Dermis blood vessel endothelial cell (primary cell): ENCODE measurements around the gene PRMT3. TPM values are rescaled to one million over a fixed set of nuclear protein-coding genes. Genes with fewer than 3 reads are reported as not detected.
"Not testable (repeated sequence)": the region's sequence is repeated elsewhere in the genome, so short reads cannot be mapped to it uniquely, and the experiment has no call there.

Experiments
- DNase-seq: peaks from one replicate; pipeline ENCODE4 v3.0.0; 2010
- total RNA-seq: library from RNA; depleted of rRNA; stranded (reverse); fragments of >200 nt; gene quantifications from 2 replicates; pipeline ENCODE4 v1.2.3, GENCODE V29; 2014

Gene PRMT3
- total RNA-seq, 1 donor from 2014 or later, result 11.7 TPM

DNA sequence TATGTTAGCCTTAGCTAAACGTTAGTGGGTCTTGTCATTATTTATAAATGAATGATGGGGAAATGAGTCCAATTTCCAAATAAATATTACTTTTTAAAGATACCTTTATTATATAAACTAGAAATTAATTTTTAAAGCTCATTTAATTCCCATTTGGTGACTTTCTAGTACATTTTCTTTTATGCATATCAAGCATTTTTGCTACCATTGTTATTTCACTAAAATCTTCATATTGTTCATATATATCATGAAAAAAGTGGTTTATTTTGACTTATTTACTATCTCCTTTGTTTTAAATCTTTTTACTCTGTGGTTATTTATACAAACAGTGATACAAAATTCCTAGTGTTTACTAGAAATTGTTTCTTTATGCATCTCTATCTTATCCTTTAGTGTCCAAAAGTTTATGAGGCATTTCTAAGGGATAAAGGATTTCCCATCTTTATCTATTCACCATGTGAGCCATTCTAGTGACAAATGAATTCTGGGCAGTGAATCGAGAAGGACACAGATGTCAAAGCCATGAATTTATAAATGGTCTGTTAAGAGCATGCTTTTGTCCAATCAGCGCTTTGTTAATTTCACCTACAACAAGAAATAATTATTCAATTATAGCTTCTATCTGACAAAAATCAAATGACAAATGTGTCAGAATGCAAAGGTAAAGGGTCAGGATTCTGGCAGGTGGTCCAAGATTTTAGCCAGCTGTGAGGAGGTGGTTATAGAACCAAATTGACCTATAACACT, 70.6 kb downstream of the PRMT3 start:
- no peak for DNase-seq

DNA sequence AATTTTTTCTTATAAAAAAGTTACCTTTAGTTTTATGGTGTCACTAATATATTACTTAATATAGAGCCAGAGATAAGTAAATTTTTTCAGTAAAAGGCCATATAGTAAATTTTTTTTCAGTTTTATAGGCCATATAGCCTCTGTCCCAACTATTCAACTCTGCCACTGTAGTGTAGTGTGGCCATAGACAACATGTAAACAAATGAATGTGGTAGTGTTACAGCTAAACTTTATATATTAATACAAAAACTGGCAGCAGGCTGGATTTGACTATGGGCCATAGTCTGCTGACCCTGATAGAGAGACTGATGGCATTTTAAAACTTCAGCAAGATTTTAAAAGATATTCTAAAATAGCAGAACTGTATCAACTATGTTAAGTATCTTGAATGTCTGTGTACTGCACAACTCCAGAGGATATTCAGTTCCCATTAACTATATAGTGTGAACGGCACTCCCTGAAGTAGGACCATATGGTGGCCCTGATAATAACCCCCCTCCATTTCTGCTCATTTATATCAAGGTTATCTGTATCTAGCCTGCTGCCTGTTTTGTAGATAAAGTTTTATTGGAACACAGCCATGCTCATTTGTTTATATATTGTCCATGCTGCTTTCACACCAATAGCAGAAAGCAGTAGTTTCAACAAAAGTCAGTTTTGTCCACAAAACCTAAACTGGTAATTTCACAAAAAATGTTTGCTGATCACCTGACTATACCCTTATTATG, 71.6 kb downstream of the PRMT3 start:
- no peak for DNase-seq

DNA sequence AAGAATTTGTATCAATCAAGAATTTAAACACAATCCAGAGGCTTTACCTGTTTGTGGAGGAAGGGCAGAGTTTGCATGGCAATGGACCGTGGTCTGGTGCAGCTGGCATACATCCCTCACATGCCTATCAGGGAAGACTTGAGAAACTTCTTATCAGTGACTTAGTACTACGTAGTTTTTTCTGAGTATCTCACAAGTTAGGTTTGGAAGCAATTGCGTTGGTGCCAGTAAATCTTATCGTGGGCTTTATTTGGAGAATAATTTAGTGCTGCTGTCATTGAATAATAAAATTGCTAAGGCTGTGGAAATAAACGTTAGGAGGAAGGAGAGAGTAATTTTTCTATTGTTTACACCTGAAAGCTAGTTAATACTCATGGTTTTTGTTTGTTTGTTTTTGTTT, 72.3 kb downstream of the PRMT3 start:
- DNase-seq, result no peak

DNA sequence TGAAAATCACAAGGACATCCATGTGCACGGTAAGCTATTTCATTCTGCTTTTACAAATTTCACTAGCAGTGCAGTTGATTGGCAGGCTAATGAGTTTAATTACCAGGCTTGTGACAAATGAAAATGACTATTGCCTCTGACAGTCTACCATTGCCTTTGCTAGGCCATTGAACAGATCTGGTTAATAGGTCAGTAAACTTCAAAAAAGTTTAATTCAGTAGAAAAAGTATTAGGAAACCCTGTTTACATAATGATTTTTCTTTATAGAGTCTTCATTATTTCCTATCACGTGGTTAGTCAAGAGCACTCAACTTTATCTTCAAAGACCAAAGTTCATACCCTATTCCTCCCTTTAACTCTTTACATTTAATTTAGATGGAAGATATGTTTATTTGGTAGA, 77.0 kb downstream of the PRMT3 start:
- no peak for DNase-seq

DNA sequence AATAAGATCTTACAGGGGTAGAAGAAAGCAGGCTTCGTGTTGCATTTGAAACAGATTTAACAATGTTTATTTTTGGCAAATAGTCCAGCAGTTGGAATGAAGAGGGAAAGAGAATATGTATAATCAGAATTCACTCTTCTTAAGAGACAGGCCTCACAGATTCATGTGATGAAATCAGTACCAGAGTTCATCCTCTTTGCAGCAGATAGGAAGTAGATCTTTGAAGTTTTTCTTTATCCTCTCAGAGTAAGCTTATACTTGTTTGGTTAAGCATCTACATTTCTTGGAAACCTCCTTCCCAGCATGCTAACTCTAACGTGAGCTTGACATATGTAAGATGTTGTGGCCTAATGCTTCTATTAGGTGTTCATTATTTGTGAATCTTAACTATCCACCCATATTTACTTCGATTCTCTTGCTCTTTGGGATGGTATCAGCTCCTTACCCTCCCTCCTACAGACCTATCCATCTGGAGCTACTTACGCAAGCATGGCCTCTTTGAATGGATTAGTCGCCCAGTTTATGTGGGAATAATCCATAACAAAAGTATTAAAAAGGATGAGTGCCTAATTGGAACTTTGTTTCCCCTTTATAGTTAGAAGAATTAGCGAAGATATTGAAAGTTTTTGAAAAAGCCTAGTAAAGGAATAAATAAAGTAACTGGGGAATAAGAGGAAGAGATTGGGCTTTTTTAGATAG, 80.1 kb downstream of the PRMT3 start:
- no peak for DNase-seq

DNA sequence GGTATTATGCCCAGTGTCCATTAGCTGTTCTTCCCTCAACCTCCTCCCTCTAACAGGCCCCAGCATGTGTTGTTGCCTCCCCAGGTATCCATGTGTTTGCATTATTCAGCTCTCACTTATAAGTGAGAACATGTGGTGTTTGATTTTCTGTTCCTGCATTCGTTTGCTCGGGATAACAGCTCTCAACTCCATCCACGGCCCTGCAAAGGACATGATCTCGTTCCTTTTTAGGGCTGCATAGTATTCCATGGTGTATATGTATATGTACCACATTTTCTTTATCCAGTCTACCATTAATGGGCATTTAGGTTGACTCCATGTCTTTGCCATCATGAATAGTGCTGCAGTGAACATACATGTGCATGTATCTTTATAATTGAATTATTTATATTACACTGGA, 82.8 kb downstream of the PRMT3 start:
- DNase-seq, result no peak

DNA sequence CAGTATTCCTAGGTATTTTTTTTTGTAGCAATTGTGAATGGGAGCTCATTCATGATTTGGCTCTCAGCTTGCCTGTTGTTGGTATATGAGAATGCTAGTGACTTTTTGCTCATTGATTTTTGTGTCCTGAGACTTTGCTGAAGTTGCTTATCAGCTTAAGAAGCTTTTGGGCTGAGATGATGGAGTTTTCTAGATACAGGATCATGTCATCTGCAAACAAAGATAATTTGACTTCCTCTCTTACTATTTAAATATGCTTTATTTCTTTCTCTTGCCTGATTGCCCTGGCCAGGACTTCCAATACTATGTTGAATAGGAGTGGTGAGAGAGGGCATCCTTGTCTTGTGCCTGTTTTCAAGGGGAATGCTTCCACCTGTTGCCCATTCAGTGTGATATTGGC, 84.4 kb downstream of the PRMT3 start:
- not testable (repeated sequence) for DNase-seq

DNA sequence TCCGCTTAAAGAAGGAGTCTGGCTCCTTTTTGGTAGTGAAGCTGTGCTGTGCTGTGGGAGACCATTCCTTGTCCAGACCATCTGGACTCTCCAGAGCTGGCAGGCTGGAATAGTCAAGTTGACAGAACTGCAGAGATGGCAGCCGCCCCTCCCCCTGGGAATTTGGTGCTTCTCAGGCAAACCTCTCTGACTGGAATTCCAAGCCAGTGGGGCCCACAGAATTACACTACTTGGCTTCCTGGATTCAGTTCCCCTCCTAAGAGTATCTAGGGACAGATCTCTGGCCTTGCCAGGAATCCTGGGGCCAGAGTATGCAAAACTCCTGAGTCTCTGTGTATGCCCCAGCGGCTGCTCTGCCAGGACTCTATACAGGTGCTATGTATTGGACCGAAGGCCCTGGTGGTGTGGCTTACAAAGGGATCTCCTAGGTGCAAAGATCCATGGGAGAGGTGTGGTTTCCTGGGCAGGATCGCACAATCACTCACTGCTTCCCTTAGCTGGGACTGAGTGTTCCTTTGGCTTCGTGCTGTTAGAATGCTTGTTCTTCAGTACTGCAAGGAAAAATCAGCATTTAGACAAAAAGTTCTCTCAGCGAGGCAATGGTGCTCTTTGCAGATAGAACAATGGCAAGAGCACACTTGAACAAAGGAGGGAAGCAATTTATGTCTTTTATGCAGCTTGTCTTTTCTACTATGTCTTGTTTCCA, 86.8 kb downstream of the PRMT3 start:
- peak; percentile 35 for DNase-seq

DNA sequence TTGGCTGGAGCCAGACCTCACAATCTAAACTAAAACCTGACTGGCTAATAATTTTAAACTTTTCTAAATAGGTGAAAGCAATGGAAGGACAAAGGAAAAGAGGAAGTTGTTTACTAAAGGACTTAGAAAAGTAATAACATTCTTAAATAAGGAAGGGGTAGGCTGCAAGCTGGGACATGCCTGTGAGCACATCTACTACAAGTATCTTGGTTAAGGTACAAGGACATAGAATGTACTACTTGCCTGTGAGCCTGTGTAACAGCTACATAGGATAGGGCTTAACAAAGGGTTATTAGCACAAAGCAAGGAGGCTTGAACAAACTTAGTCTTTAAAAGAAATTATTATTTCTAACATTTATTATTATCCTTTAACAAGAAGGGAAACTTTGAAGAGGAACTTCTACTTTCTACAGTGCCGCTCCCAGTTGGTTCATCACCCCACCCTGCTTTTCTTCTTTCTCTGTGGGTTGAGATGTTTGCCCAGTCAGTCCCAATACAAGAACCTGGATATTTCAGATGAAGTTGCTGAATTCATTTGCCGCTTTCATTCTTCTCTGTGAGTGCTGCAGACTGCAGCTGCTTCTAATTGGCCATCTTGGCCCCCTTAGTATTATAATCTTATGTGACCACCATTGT, 87.5 kb downstream of the PRMT3 start:
- DNase-seq, result no peak

DNA sequence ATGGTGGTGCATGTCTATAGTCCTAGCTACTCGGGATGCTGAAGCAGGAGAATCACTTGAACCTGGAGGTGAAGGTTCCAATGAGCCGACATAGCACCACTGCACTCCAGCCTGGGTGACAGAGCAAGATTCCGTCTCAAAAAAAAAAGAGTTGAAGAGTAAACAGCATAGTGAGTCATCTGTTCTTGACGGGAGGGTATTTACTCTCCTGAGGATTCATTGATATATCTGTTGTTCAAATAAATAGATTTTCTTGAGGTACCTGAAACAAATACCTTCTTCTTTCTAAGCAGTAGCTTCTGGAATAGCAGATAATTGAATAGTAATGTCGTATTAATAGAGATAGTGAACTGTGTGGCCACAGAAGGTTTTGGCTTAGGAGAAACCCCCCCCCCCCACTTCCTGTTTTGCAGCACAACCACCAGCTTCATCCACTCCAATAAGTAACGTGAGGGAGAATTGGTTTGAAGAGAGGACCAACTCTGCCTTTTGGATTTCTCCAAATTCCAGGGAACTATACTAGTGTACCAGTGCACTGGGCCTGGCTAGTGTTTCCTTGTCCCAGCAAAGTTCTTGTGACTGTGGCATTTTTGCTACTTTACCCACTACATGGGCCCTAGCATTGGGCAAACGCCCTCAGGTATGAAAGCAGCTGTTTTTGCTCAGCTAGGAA, 90.0 kb downstream of the PRMT3 start:
- DNase-seq, result no peak

DNA sequence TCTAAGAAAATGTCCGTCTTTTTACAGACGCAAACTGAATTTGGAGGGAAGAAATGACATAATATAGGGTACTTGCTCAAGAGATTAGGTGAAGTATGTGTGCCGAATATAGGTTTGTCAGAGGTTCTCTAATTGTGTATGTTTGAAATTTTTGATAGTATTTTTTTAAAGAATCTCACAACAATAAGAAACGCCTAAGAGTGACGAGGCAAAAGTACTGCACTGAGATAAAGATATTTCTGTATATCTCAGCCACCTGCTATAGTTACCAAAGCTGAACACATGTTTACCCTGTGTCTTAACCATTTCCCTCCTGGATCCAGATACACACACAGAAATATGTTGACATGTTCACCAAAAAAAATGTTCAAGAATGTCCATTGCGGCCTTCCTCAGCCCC, 92.0 kb downstream of the PRMT3 start:
- DNase-seq, result no peak

DNA sequence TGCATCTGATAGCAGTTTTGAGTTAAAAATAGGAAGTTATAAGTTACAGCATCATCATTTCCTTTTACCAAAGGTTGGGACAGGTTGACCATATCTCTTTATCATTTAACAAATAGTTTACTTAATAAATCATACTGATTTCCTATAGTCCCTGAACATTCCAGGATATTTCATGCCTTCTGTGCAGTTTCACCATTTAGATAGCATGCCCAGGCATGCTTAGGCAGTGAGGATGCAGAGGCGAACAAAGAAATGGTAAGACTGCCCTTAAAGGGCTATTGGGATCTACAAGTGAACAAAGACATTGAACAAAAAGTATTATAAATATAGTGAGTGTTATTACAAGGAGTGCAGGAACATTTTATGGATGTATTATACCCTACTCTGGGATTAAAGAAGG, 96.4 kb downstream of the PRMT3 start:
- peak; percentile 9 for DNase-seq

DNA sequence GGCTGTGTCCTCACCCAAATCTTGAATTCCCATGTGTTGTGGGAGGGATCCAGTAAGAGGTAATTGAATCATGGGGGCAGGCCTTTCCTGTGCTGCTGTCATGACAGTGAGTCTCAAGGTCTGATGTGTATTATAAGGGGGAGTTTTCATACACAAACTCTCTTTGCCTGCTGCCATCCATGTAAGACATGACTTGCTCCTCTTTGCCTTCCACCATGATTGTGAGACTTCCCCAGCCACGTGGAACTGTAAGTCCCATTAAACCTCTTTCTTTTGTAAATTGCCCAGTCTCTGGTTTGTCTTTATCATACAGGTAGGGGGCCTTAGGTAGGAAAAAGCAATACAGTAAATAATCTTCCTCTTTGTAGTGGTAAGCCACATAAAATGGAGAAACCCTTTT, 96.9 kb downstream of the PRMT3 start:
- not testable (repeated sequence) for DNase-seq

DNA sequence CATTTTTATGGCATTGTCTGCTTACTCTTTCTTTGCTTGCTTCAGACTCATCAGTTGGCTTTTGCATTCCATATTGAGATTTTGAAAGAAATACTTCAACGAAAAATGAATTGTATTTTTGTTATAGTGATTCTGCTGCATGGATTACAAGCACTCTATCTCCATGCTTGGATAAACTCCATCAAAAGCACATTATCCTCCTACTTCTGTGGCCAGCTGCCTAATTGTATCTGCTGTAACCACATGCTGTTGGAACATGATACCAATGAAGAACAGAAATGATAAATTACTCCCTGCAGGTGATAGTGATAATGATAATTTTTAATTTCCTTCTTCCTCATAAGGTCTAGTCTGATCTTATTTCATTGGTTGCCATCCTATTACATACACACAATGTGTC, 100.8 kb downstream of the PRMT3 start:
- DNase-seq, result no peak

DNA sequence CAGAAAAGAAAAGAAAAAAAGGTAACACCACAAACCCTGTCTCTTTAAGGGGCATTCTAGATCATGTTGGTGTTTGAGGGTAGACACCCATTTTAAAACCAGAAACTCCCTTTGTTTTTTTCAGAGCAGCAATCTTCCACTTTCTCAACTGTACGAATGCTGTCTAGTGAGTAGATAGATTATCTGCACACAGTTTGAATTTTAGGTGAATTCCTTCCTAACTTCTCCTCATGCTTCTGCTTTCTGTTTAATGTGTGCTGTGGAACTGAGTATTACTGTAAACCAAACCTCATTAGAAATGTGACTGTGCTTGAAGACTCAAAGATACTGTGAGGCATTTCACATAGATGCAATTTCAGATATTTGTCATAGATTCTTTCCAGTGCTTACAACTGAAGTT, 102.4 kb downstream of the PRMT3 start:
- no peak for DNase-seq

DNA sequence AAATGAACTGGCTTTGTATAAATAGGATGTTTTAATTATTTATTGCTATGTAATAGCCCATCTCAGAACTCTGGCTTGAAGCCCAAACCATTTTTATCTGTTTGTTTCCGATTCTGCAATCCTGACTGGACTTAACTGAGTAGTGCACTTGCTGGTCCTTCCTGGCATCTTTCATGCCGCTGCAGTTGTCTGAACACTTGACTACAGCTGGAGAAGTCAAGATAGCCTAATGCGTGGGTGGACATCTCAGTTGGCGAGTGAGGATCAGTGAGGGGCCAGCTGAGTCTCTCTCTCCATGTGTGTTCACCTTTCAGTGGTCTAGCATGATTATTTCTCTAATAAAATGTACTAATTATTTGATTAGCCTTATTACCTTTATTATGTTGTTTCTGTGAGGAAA, 105.8 kb downstream of the PRMT3 start:
- no peak for DNase-seq

DNA sequence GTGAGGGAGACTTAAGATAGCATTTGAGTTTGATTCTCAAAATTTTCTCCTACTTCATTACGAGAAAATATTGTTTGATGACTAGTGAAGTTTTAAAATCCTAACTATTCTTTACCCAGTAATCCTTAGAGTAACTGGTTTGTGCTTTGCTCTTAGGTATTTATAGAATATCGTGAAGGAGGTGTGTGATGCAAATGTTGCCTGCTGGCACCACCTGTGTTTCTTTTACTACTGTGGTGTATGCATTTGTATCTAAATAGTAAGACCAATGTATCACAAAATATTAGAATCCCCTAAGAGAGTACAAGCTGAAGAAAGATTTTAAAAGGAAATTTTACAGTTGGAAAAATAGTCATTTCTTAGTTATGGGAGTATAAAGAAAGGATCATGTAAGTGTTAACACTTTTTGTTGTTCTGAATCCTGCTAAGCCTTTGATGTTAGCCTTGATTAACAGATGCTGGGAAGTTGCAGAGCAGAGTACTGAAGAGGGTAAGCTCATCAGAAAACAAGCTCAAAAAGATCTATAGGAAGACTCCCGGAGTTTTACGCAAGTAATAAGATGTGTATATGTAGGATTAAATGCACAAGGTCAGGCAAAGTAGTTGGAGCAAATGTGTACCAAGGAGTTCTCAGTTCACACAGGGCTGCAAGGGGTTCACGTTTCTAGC, 109.7 kb downstream of the PRMT3 start:
- no peak for DNase-seq

DNA sequence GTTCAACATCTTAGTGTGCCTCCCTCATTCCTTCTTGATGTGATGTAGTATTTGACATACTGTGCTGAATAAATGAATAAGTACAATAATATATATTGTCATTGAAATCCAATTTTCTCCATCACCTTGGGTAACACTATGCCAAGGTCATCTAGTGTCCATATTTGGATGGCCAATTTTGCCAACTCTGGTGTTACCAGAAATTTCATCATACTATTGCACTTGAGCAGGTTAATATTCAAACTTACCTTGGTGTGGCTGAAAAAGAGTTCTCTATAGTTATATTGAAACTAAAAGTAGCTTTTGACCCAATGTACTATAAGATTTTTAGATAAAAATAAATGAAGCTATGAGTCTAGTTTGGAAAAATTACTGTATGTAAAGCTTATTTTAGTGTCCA, 113.7 kb downstream of the PRMT3 start:
- no peak for DNase-seq

DNA sequence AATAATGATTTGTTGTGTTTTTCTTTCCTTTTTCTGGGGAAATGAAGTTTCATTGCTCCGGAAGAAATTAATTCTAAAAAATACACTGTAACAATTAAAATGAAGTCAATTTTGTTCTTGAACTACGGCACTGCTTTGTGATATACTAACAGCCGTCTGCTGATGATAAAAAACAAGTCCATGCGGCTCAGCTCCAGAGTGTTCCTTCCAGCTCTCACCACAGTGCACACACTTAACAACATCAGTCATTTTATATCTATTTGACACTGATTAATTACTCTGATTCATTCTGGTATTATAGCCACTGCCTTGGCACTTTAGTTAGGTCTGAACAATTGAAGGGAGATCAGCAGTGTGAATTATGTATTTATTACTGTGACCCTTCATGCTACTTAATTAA, 114.5 kb downstream of the PRMT3 start:
- DNase-seq, result no peak

DNA sequence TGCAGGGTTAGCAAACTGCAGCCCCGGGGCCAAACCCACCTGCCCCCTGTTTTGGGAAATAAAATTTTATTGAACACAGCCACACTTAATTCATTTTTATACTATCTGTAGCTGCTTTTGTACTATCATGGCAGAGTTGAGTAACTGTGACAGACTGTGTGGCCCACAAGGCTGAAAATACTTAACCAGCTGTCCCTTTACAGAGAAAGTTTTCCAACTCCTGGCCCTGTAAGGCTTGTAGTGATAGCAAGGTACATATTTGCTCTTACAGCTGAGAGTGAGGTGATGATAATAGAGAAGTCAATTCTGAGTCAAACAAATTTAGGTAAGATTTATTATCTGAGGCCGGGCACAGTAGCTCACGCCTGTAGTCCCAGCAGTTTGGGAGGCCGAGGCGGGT, 124.5 kb downstream of the PRMT3 start:
- no peak for DNase-seq

DNA sequence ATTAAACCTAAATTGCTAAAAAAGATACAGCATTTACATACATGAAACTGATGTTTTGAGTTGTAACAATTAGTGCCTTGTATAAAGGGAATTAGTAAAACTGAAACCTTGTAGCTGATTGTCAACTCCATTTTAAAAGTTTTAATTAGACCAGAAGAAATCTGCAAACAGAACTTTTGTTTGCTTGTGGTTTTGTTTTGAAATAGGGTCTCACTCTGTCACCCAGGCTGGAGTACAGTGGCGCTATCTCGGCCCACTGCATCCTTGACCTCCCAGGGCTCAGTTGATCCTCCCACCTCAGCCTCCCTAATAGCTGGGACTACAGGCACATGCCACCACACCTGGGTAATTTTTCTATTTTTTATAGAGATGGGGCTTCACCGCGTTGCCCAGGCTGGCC, 125.4 kb downstream of the PRMT3 start:
- DNase-seq, result no peak
